ENCODE results near the gene IDH3G.

The IDH3G gene

GRCh38 chrX:153784325-153784967 is 9.7 kb downstream of the IDH3G start:
- DNase-seq = no peak

- peak in 1 of 3 experiments; percentile 13 for DNase-seq
These were observed 10.7 kb downstream of the IDH3G start for GRCh38 chrX:153783378-153784013.

- no peak for DNase-seq
These were observed 11.3 kb downstream of the IDH3G start for GRCh38 chrX:153782871-153783270.

GRCh38 chrX:153782313-153782712 is 11.9 kb downstream of the IDH3G start:
- peak; percentile 15 to 80 (median 46) for DNase-seq

- DNase-seq = no peak
These were observed 12.6 kb downstream of the IDH3G start for GRCh38 chrX:153781428-153782047.

- peak in 2 of 3 experiments; percentile 25 to 35 for DNase-seq
These were observed 13.3 kb downstream of the IDH3G start, which contains the start of gene SRPK3 for GRCh38 chrX:153780678-153781427. TSS of gene SRPK3 (plus strand) at chrX:153781041. CDS start at chrX:153781087, 46 bp downstream.

- peak in 1 of 3 experiments; percentile 41 for DNase-seq
These were observed 14.1 kb downstream of the IDH3G start for GRCh38 chrX:153779891-153780677.

GRCh38 chrX:153778684-153779101 is 15.5 kb downstream of the IDH3G start:
- no peak for DNase-seq

GRCh38 chrX:153778181-153778580 is 16.0 kb downstream of the IDH3G start:
- DNase-seq = no peak

GRCh38 chrX:153777261-153778090 is 16.7 kb downstream of the IDH3G start:
- no peak for DNase-seq

GRCh38 chrX:153776611-153777045 is 17.5 kb downstream of the IDH3G start:
- DNase-seq = no peak

GRCh38 chrX:153776120-153776599 is 18.0 kb downstream of the IDH3G start:
- DNase-seq = no peak

GRCh38 chrX:153775293-153776119 is 18.7 kb downstream of the IDH3G start:
- no peak for DNase-seq

- DNase-seq = no peak
These were observed 19.4 kb downstream of the IDH3G start for GRCh38 chrX:153774576-153775292.

GRCh38 chrX:153773741-153774575 is 20.2 kb downstream of the IDH3G start:
- DNase-seq = no peak

GRCh38 chrX:153773218-153773611 is 21.0 kb downstream of the IDH3G start:
- DNase-seq = no peak

GRCh38 chrX:153772316-153773217 is 21.6 kb downstream of the IDH3G start:
- no peak for DNase-seq
